Keratinocyte (primary cell): ENCODE data around the gene ATP13A5. TPM values are rescaled to one million over a fixed set of nuclear protein-coding genes. Genes with fewer than 3 reads are reported as not detected.

Source experiments
- DNase-seq: peaks from one replicate; pipeline ENCODE4 v3.0.0-alpha.2; 2011; ENCODE audit warnings: low read depth, missing footprints, low spot score
- FAIRE-seq: peaks from 2 replicates; lab custom pipeline; 2011; peaks lifted over from hg19 to GRCh38; lab: Jason Lieb, UNC
- H2AFZ ChIP-seq: 2 replicates; pipeline ENCODE4 v1.6.0; 2012; ENCODE audit warnings: low read length, control low read depth, inconsistent platforms; ENCODE audit not compliant: control insufficient read depth
- H3K27ac ChIP-seq: 2 replicates; pipeline ENCODE4 v1.5.1; 2011; ENCODE audit warnings: low read length; ENCODE audit not compliant: control insufficient read depth, insufficient read depth
- H3K27me3 ChIP-seq: 3 replicates; pipeline ENCODE4 v1.6.0; 2011; ENCODE audit warnings: low read length; ENCODE audit not compliant: control insufficient read depth, insufficient read depth; ENCODE audit errors: extremely low read depth
- H3K36me3 ChIP-seq, 2 experiments: 2 replicates in 1 of 2; 3 replicates in 1 of 2; pipeline ENCODE4 v1.5.1; 2011; ENCODE audit warnings: low read length in 2 of 2, mild to moderate bottlenecking in 1 of 2; ENCODE audit not compliant: control insufficient read depth in 2 of 2, insufficient read depth in 2 of 2; ENCODE audit errors: extremely low read depth in 1 of 2
- H3K4me1 ChIP-seq: 3 replicates; pipeline ENCODE4 v1.5.1; 2011; ENCODE audit warnings: low read length; ENCODE audit not compliant: control insufficient read depth, insufficient read depth; ENCODE audit errors: extremely low read depth
- H3K4me2 ChIP-seq: 3 replicates; pipeline ENCODE4 v1.6.0; 2011; ENCODE audit warnings: low read depth, low read length; ENCODE audit not compliant: control insufficient read depth, insufficient read depth; ENCODE audit errors: extremely low read depth
- H3K4me3 ChIP-seq, 3 experiments: fragments of 200-600 bp in 1 of 3; sonication (generic) in 1 of 3; 2 replicates in 2 of 3; 3 replicates in 1 of 3; pipeline ENCODE4 v1.5.1; 2011 to 2016; ENCODE audit warnings: low read length in 3 of 3, mild to moderate bottlenecking in 3 of 3, control low read depth in 2 of 3, inconsistent platforms in 1 of 3, low read depth in 1 of 3, mixed read lengths in 1 of 3, mixed run types in 1 of 3, moderate library complexity in 1 of 3; ENCODE audit not compliant: control insufficient read depth in 2 of 3, insufficient read depth in 2 of 3; ENCODE audit errors: extremely low read depth in 1 of 3
- H3K79me2 ChIP-seq: 2 replicates; pipeline ENCODE4 v1.6.0; 2012; ENCODE audit warnings: low read length; ENCODE audit not compliant: control insufficient read depth, insufficient read depth
- H3K9ac ChIP-seq: 3 replicates; pipeline ENCODE4 v1.6.0; 2011; ENCODE audit warnings: low read length; ENCODE audit not compliant: control insufficient read depth, insufficient read depth; ENCODE audit errors: extremely low read depth
- H3K9me1 ChIP-seq: 3 replicates; pipeline ENCODE4 v1.6.0; 2011; ENCODE audit warnings: low read length; ENCODE audit not compliant: control insufficient read depth, insufficient read depth; ENCODE audit errors: extremely low read depth
- H3K9me3 ChIP-seq: 2 replicates; pipeline ENCODE4 v1.5.1; 2012; ENCODE audit warnings: low read depth, low read length; ENCODE audit not compliant: control insufficient read depth
- H4K20me1 ChIP-seq: 3 replicates; pipeline ENCODE4 v1.6.0; 2011; ENCODE audit warnings: low read length; ENCODE audit not compliant: control insufficient read depth, insufficient read depth; ENCODE audit errors: extremely low read depth
- EZH2 ChIP-seq: IDR thresholded peaks from one replicate; pipeline ENCODE4 v1.6.1; 2012; ENCODE audit warnings: inconsistent platforms, mild to moderate bottlenecking, low read length, moderate library complexity
- dilution Hi-C: fragments of 300-500 bp; cut with MboI; formaldehyde crosslinking; loops from one replicate; pipeline ENCODE4 v1.7.0; 2020; ENCODE audit warnings: low sequenced_read_pairs; ENCODE audit not compliant: extremely low pct_ligation_motif_present
- polyA plus RNA-seq, 5 experiments: library from polyadenylated mRNA; depleted of rRNA in 3 of 5; stranded (reverse) in 3 of 5; stranded (forward) in 1 of 5; unstranded in 1 of 5; fragments of >200 nt; gene quantifications; 1 replicate in 1 of 5; 2 replicates in 3 of 5; 3 replicates in 1 of 5; pipeline versions ENCODE4 v1.2.1 to v1.2.3, GENCODE V29; 2011 to 2012; ENCODE audit warnings: missing spikeins in 2 of 5, low read depth in 1 of 5, low replicate concordance in 1 of 5
- TF ChIP-seq, protein P1 (sequence below), 3 experiments: IDR thresholded peaks in 1 of 3; conservative IDR thresholded peaks in 1 of 3; optimal IDR thresholded peaks in 1 of 3; 2 replicates in 2 of 3; 3 replicates in 1 of 3; pipeline versions ENCODE3 to v1.5.1; 2011; ENCODE audit warnings: low read length in 3 of 3, mild to moderate bottlenecking in 3 of 3, moderate library complexity in 2 of 3, control low read depth in 1 of 3, inconsistent platforms in 1 of 3; ENCODE audit not compliant: insufficient read depth in 2 of 3; ENCODE audit errors: extremely low read depth in 1 of 3

The ATP13A5 gene
- polyA plus RNA-seq, 1 donor (not counting 4 experiments of a cell fraction or from before 2014, with no cell fraction given) = not detected

DNA sequence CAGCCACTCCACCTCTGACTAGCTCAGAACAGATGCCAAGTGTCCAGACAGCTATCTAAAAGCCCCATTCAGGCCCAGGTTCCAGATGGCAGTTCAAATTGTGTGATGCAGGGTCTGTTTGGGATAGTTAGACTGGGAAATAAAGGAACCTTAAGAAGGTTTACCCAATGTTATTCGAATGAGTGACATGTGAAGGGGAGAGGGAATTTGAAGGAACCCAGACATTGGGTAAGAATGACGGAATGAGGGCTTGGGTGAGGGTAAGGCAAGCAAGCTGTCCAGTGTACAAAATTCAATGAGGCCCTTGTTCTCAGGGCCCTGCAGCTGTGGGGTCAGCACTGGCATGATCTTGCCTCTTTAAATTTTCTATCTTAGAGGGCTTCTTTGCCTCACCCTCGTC lies 34.1 kb downstream of the ATP13A5 start:
- H3K9me1 ChIP-seq = no peaks in the 10 kb centered on the region
- no peak overlapping the region for H3K4me3 ChIP-seq
- dilution Hi-C loops = no loop called here
- FAIRE-seq = no peak
- H3K36me3 ChIP-seq = no peaks in the 10 kb centered on the region
- no peak overlapping the region for H3K27ac ChIP-seq
- no peak for TF ChIP-seq EZH2
- TF ChIP-seq, protein P1, sequence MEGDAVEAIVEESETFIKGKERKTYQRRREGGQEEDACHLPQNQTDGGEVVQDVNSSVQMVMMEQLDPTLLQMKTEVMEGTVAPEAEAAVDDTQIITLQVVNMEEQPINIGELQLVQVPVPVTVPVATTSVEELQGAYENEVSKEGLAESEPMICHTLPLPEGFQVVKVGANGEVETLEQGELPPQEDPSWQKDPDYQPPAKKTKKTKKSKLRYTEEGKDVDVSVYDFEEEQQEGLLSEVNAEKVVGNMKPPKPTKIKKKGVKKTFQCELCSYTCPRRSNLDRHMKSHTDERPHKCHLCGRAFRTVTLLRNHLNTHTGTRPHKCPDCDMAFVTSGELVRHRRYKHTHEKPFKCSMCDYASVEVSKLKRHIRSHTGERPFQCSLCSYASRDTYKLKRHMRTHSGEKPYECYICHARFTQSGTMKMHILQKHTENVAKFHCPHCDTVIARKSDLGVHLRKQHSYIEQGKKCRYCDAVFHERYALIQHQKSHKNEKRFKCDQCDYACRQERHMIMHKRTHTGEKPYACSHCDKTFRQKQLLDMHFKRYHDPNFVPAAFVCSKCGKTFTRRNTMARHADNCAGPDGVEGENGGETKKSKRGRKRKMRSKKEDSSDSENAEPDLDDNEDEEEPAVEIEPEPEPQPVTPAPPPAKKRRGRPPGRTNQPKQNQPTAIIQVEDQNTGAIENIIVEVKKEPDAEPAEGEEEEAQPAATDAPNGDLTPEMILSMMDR (optimal IDR thresholded peaks at IDR 0.05 in 1 of 3, IDR thresholded peaks at IDR 0.05 in 1 of 3, conservative IDR thresholded peaks at IDR 0.05 in 1 of 3; ENCODE audit: extremely low read depth in 1 of 3, insufficient read depth in 2 of 3, low read length in 3 of 3) = no peak
- no peak overlapping the region for H3K9ac ChIP-seq
- no peaks in the 10 kb centered on the region for H3K27me3 ChIP-seq
- no peaks in the 10 kb centered on the region for H3K79me2 ChIP-seq
- no peak overlapping the region for H3K4me2 ChIP-seq
- H3K9me3 ChIP-seq = no peaks in the 10 kb centered on the region
- DNase-seq = no peak
- H3K4me1 ChIP-seq = no peaks in the 10 kb centered on the region
- no peak overlapping the region for H2AFZ ChIP-seq
- H4K20me1 ChIP-seq = no peaks in the 10 kb centered on the region

DNA sequence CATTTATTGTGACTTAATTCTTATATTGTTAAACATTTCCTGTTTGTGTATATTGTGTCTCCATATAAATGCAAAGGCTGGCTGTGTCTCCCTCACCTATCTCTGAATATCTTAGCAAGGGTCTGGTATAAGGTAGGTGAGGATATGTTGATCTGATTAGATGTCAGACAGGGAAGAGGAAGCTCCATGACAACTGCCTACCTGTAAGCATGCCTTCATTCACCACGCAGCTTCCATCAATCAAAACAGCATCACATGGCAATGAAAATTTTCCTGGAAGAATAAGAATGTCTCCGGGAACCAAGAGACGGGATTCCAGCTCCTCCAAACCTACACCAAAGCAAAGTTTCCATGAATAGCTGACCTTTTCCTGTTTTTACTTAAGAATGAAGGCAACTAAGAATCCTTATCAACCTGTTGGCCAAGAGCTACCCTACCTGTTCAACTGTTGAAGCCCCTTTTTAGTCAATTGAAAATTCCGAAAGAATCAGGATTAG lies 34.8 kb downstream of the ATP13A5 start:
- Histone ChIP-seq H3K36me3 (no peaks in the 10 kb centered on the region), H3K9ac (no peak overlapping the region), H3K27ac (no peak overlapping the region), H3K4me3 (no peak overlapping the region), H3K27me3 (no peaks in the 10 kb centered on the region), H3K9me1 (no peaks in the 10 kb centered on the region), H4K20me1 (no peaks in the 10 kb centered on the region), H3K4me2 (no peak overlapping the region), H3K9me3 (no peaks in the 10 kb centered on the region), H3K4me1 (no peaks in the 10 kb centered on the region), H3K79me2 (no peaks in the 10 kb centered on the region), H2AFZ (no peak overlapping the region)
- DNase-seq (no peak), FAIRE-seq (no peak)
- dilution Hi-C loops = no loop called here
- TF ChIP-seq, protein P1 (optimal IDR thresholded peaks at IDR 0.05 in 1 of 3, IDR thresholded peaks at IDR 0.05 in 1 of 3, conservative IDR thresholded peaks at IDR 0.05 in 1 of 3; ENCODE audit: extremely low read depth in 1 of 3, insufficient read depth in 2 of 3, low read length in 3 of 3) = no peak
- TF ChIP-seq EZH2 = no peak
